Measurements from ENCODE around the gene LCN12.

- TF ChIP-seq JUND (IDR thresholded peaks at IDR 0.05) (no peak), SP1 (IDR thresholded peaks at IDR 0.05; ENCODE audit: low read depth) (no peak), EZH2phosphoT487 (IDR thresholded peaks at IDR 0.05; ENCODE audit: borderline replicate concordance) (no peak), MAX (IDR thresholded peaks at IDR 0.05) (no peak), EZH2 (IDR thresholded peaks at IDR 0.05) (no peak), CTCF (IDR thresholded peaks at IDR 0.05 in 2 of 3, conservative IDR thresholded peaks at IDR 0.05 in 1 of 3; ENCODE audit: borderline replicate concordance in 1 of 3, insufficient read depth in 1 of 3, low read depth in 2 of 3, low read length in 2 of 3) (no peak), RAD21 (IDR thresholded peaks at IDR 0.05; ENCODE audit: low read depth) (no peak), ATF3 (IDR thresholded peaks at IDR 0.05) (no peak), CEBPB (IDR thresholded peaks at IDR 0.05; ENCODE audit: low read depth) (no peak), POLR2AphosphoS5 (IDR thresholded peaks at IDR 0.05; ENCODE audit: low read depth, low read length) (no peak), REST (IDR thresholded peaks at IDR 0.05; ENCODE audit: low read depth) (no peak), ZFX (IDR thresholded peaks at IDR 0.05) (no peak)
These were observed 30.4 kb downstream of the LCN12 start, which contains the start of gene LCNL1 for GRCh38 chr9:136982232-136983051.
